Esophagus squamous epithelium (tissue), 5 donors: ENCODE measurements around the gene CRHR1. TPM values are rescaled to one million over a fixed set of nuclear protein-coding genes. Genes with fewer than 3 reads are reported as not detected.
"Not testable (repeated sequence)": the region's sequence is repeated elsewhere in the genome, so short reads cannot be mapped to it uniquely, and the experiment has no call there.

Experiments
- DNase-seq: peaks from one replicate; lab custom pipeline; 2025; lab: John Stamatoyannopoulos, UW
- H3K27ac ChIP-seq, 4 donors: fragments of 200-600 bp; sonication (generic); one replicate each; pipeline ENCODE4 v1.5.1; 2016 to 2019; ENCODE audit warnings: mild to moderate bottlenecking in 1 of 4
- H3K27me3 ChIP-seq, 4 donors: fragments of 200-600 bp; sonication (generic); 1 replicate in 3 of 4; 2 replicates in 1 of 4; pipeline versions ENCODE4 v1.5.1 to v1.6.0; 2017 to 2021; ENCODE audit warnings: antibody characterized with exemption in 1 of 4
- H3K36me3 ChIP-seq, 3 donors: fragments of 200-600 bp; sonication (generic); one replicate each; pipeline ENCODE4 v1.5.1; 2016 to 2019
- H3K4me1 ChIP-seq, 3 donors: fragments of 200-600 bp; sonication (generic); one replicate each; pipeline ENCODE4 v1.5.1; 2017 to 2019
- H3K4me3 ChIP-seq, 4 donors: fragments of 200-600 bp; sonication (generic); 1 replicate in 3 of 4; 2 replicates in 1 of 4; pipeline ENCODE4 v1.5.1; 2016 to 2019; ENCODE audit warnings: mild to moderate bottlenecking in 2 of 4, moderate library complexity in 1 of 4
- H3K9me3 ChIP-seq, 3 donors: fragments of 200-600 bp; sonication (generic); one replicate each; pipeline ENCODE4 v1.5.1; 2016 to 2019
- CTCF ChIP-seq, 6 experiments: fragments of 450-650 bp in 4 of 6; fragments of 200-600 bp in 2 of 6; sonication (generic) in 2 of 6; IDR thresholded peaks; one replicate each; pipeline ENCODE4 v1.5.1; 2016 to 2019; ENCODE audit warnings: antibody characterized with exemption in 6 of 6, mild to moderate bottlenecking in 4 of 6, moderate library complexity in 4 of 6
- POLR2A ChIP-seq, 4 donors: fragments of 450-650 bp; IDR thresholded peaks; one replicate each; pipeline ENCODE4 v1.6.1; 2017; ENCODE audit warnings: antibody characterized with exemption in 4 of 4, mild to moderate bottlenecking in 4 of 4, moderate library complexity in 3 of 4
- WGBS, 2 donors: methylation state at CpG; one replicate each; pipeline ENCODE4 v1.1.5; 2018; 5-methylcytosine and 5-hydroxymethylcytosine counted together
- intact Hi-C: fragments of 100-400 bp; cut with DNase I; formaldehyde crosslinking; loops from one replicate; pipeline ENCODE4 v1.15.0; 2022
- total RNA-seq, 4 donors: library from RNA; depleted of rRNA; stranded (reverse); fragments of >200 nt; gene quantifications; one replicate each; pipeline ENCODE4 v1.1.0, GENCODE V29; 2016
- donor health status: DM: yes; HTN: yes; CAD: no.

Gene CRHR1
- total RNA-seq, 4 donors from 2014 or later, result not detected

GRCh38 chr17:45854209-45854608 lies 70.1 kb downstream of the CRHR1 start:
- H3K4me1 ChIP-seq, result peaks cover 0 to 3% (median 0%) of the 10 kb centered on the region in 3 donors
- no peaks in the 10 kb centered on the region for H3K36me3 ChIP-seq
- TF ChIP-seq POLR2A (IDR thresholded peaks at IDR 0.05), result no peak
- TF ChIP-seq CTCF (IDR thresholded peaks at IDR 0.05), result no peak
- H3K27me3 ChIP-seq, result peaks cover 0 to 67% (median 0%) of the 10 kb centered on the region in 4 donors
- no peak overlapping the region for H3K27ac ChIP-seq
- intact Hi-C loops, result no loop called here
- no peak for DNase-seq
- H3K9me3 ChIP-seq, result no peaks in the 10 kb centered on the region
- H3K4me3 ChIP-seq, result no peak overlapping the region
- WGBS, 2 donors, result 51 to 71% methylated on average over 7 to 9 of the region's 9 CpGs

- no peak for DNase-seq
- Histone ChIP-seq H3K4me3 (no peak overlapping the region), H3K27me3 (peaks cover 0 to 74% (median 0%) of the 10 kb centered on the region in 4 donors), H3K36me3 (no peaks in the 10 kb centered on the region), H3K9me3 (no peaks in the 10 kb centered on the region), H3K4me1 (peaks cover 0 to 3% (median 0%) of the 10 kb centered on the region in 3 donors), H3K27ac (no peak overlapping the region)
- intact Hi-C loops, result no loop called here
- WGBS, 2 donors, result 44 to 56% methylated on average over 2 of the region's 2 CpGs
- no peak for TF ChIP-seq POLR2A (IDR thresholded peaks at IDR 0.05)
- TF ChIP-seq CTCF (IDR thresholded peaks at IDR 0.05), result no peak
Measured at GRCh38 chr17:45855691-45856336, 71.7 kb downstream of the CRHR1 start.

GRCh38 chr17:45857977-45858708 lies 74.0 kb downstream of the CRHR1 start:
- Histone ChIP-seq H3K36me3 (no peaks in the 10 kb centered on the region), H3K9me3 (no peaks in the 10 kb centered on the region), H3K4me1 (no peaks in the 10 kb centered on the region), H3K27me3 (peaks cover 0 to 70% (median 0%) of the 10 kb centered on the region in 4 donors), H3K27ac (no peak overlapping the region), H3K4me3 (no peak overlapping the region)
- WGBS, 2 donors, result 44 to 46% methylated on average over 5 to 9 of the region's 10 CpGs
- intact Hi-C loops, result no loop called here
- DNase-seq, result no peak
- no peak for TF ChIP-seq POLR2A (IDR thresholded peaks at IDR 0.05)
- TF ChIP-seq CTCF (IDR thresholded peaks at IDR 0.05), result no peak

GRCh38 chr17:45861165-45861564 lies 77.0 kb downstream of the CRHR1 start:
- no peak overlapping the region for H3K27ac ChIP-seq
- H3K4me1 ChIP-seq, result no peaks in the 10 kb centered on the region
- peaks cover 0 to 83% (median 0%) of the 10 kb centered on the region in 4 donors for H3K27me3 ChIP-seq
- H3K9me3 ChIP-seq, result no peaks in the 10 kb centered on the region
- TF ChIP-seq CTCF (IDR thresholded peaks at IDR 0.05) (no peak), POLR2A (IDR thresholded peaks at IDR 0.05) (no peak)
- no peak overlapping the region for H3K4me3 ChIP-seq
- no peaks in the 10 kb centered on the region for H3K36me3 ChIP-seq
- 76 to 81% methylated on average over 5 of the region's 7 CpGs for WGBS, 2 donors
- DNase-seq, result no peak
- intact Hi-C loops, result no loop called here

- H3K4me3 ChIP-seq, DNase-seq, H3K4me1 ChIP-seq, H3K9me3 ChIP-seq, H3K36me3 ChIP-seq, intact Hi-C loops, H3K27ac ChIP-seq: not testable (repeated sequence)
- peaks cover 0 to 82% (median 0%) of the 10 kb centered on the region in 4 donors for H3K27me3 ChIP-seq
- WGBS, 2 donors, result 77 to 82% methylated on average over 9 of the region's 9 CpGs
Measured at GRCh38 chr17:45862127-45862526, 78.0 kb downstream of the CRHR1 start.
